Measurements from ENCODE around the gene SOX5.

Gene SOX5

GRCh38 chr12:23751641-23752040 lies 197.8 kb downstream of the SOX5 start:
- Histone ChIP-seq H3K36me3 (ENCODE audit: control insufficient read depth, insufficient read depth, low read length) (no peaks in the 10 kb centered on the region), H3K27me3 (replicated peaks; ENCODE audit: control insufficient read depth, insufficient read depth, low read length, poor library complexity, severe bottlenecking) (no peaks in the 10 kb centered on the region), H3K4me3 (ENCODE audit: insufficient read depth, low read depth, low read length, poor library complexity, severe bottlenecking) (no peak overlapping the region), H3K4me1 (ENCODE audit: control insufficient read depth, insufficient read depth, low read length, poor library complexity, severe bottlenecking) (no peaks in the 10 kb centered on the region), H3K27ac (ENCODE audit: insufficient read depth, low read length, poor library complexity, severe bottlenecking) (no peak overlapping the region), H3K9me3 (ENCODE audit: control insufficient read depth, low read length) (no peaks in the 10 kb centered on the region)
- DNase-seq: no peak

GRCh38 chr12:23750923-23751322 lies 198.5 kb downstream of the SOX5 start:
- Histone ChIP-seq H3K4me3 (ENCODE audit: insufficient read depth, low read depth, low read length, poor library complexity, severe bottlenecking) (no peak overlapping the region), H3K36me3 (ENCODE audit: control insufficient read depth, insufficient read depth, low read length) (no peaks in the 10 kb centered on the region), H3K9me3 (ENCODE audit: control insufficient read depth, low read length) (no peaks in the 10 kb centered on the region), H3K4me1 (ENCODE audit: control insufficient read depth, insufficient read depth, low read length, poor library complexity, severe bottlenecking) (no peaks in the 10 kb centered on the region), H3K27me3 (replicated peaks; ENCODE audit: control insufficient read depth, insufficient read depth, low read length, poor library complexity, severe bottlenecking) (no peaks in the 10 kb centered on the region), H3K27ac (ENCODE audit: insufficient read depth, low read length, poor library complexity, severe bottlenecking) (no peak overlapping the region)
- no peak for DNase-seq

GRCh38 chr12:23744696-23745095 lies 204.8 kb downstream of the SOX5 start:
- no peaks in the 10 kb centered on the region for H3K36me3 ChIP-seq (ENCODE audit: control insufficient read depth, insufficient read depth, low read length)
- no peak overlapping the region for H3K27ac ChIP-seq (ENCODE audit: insufficient read depth, low read length, poor library complexity, severe bottlenecking)
- no peaks in the 10 kb centered on the region for H3K9me3 ChIP-seq (ENCODE audit: control insufficient read depth, low read length)
- no peaks in the 10 kb centered on the region for H3K4me1 ChIP-seq (ENCODE audit: control insufficient read depth, insufficient read depth, low read length, poor library complexity, severe bottlenecking)
- no peak for DNase-seq
- H3K27me3 ChIP-seq (replicated peaks; ENCODE audit: control insufficient read depth, insufficient read depth, low read length, poor library complexity, severe bottlenecking): no peaks in the 10 kb centered on the region
- H3K4me3 ChIP-seq (ENCODE audit: insufficient read depth, low read depth, low read length, poor library complexity, severe bottlenecking): no peak overlapping the region

- DNase-seq: no peak
- Histone ChIP-seq H3K27ac (ENCODE audit: insufficient read depth, low read length, poor library complexity, severe bottlenecking) (no peak overlapping the region), H3K4me3 (ENCODE audit: insufficient read depth, low read depth, low read length, poor library complexity, severe bottlenecking) (no peak overlapping the region), H3K4me1 (ENCODE audit: control insufficient read depth, insufficient read depth, low read length, poor library complexity, severe bottlenecking) (no peaks in the 10 kb centered on the region), H3K9me3 (ENCODE audit: control insufficient read depth, low read length) (no peaks in the 10 kb centered on the region), H3K27me3 (replicated peaks; ENCODE audit: control insufficient read depth, insufficient read depth, low read length, poor library complexity, severe bottlenecking) (no peaks in the 10 kb centered on the region), H3K36me3 (ENCODE audit: control insufficient read depth, insufficient read depth, low read length) (no peaks in the 10 kb centered on the region)
These were observed 206.9 kb downstream of the SOX5 start for GRCh38 chr12:23742574-23742973.

DNA sequence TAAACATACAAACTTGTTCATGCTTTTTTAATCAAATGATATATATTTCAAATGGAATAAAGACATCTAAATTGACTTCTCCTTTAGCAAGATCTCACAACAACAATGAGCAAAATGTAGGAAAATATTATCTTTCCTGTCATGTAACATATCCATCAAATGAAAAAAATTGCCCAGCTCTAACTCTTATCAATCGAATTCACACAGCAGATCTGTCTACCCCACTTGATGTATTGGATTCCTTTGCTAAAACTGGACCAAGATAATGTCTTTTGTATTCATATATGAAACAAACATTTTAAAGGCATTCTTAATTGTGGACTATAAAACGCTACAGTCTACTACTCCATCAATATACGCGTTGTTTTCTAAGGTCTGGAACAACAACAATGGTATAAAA lies 218.0 kb downstream of the SOX5 start:
- no peaks in the 10 kb centered on the region for H3K4me1 ChIP-seq (ENCODE audit: control insufficient read depth, insufficient read depth, low read length, poor library complexity, severe bottlenecking)
- H3K27ac ChIP-seq (ENCODE audit: insufficient read depth, low read length, poor library complexity, severe bottlenecking): no peak overlapping the region
- DNase-seq: no peak
- H3K4me3 ChIP-seq (ENCODE audit: insufficient read depth, low read depth, low read length, poor library complexity, severe bottlenecking): no peak overlapping the region
- no peaks in the 10 kb centered on the region for H3K27me3 ChIP-seq (replicated peaks; ENCODE audit: control insufficient read depth, insufficient read depth, low read length, poor library complexity, severe bottlenecking)
- no peaks in the 10 kb centered on the region for H3K9me3 ChIP-seq (ENCODE audit: control insufficient read depth, low read length)
- no peaks in the 10 kb centered on the region for H3K36me3 ChIP-seq (ENCODE audit: control insufficient read depth, insufficient read depth, low read length)

GRCh38 chr12:23731035-23731434 lies 218.4 kb downstream of the SOX5 start:
- DNase-seq: no peak
- H3K4me1 ChIP-seq (ENCODE audit: control insufficient read depth, insufficient read depth, low read length, poor library complexity, severe bottlenecking): no peaks in the 10 kb centered on the region
- H3K9me3 ChIP-seq (ENCODE audit: control insufficient read depth, low read length): no peaks in the 10 kb centered on the region
- H3K27ac ChIP-seq (ENCODE audit: insufficient read depth, low read length, poor library complexity, severe bottlenecking): no peak overlapping the region
- no peaks in the 10 kb centered on the region for H3K27me3 ChIP-seq (replicated peaks; ENCODE audit: control insufficient read depth, insufficient read depth, low read length, poor library complexity, severe bottlenecking)
- H3K36me3 ChIP-seq (ENCODE audit: control insufficient read depth, insufficient read depth, low read length): no peaks in the 10 kb centered on the region
- no peak overlapping the region for H3K4me3 ChIP-seq (ENCODE audit: insufficient read depth, low read depth, low read length, poor library complexity, severe bottlenecking)

- H3K4me1 ChIP-seq (ENCODE audit: control insufficient read depth, insufficient read depth, low read length, poor library complexity, severe bottlenecking): no peaks in the 10 kb centered on the region
- no peaks in the 10 kb centered on the region for H3K27me3 ChIP-seq (replicated peaks; ENCODE audit: control insufficient read depth, insufficient read depth, low read length, poor library complexity, severe bottlenecking)
- no peak overlapping the region for H3K27ac ChIP-seq (ENCODE audit: insufficient read depth, low read length, poor library complexity, severe bottlenecking)
- no peaks in the 10 kb centered on the region for H3K36me3 ChIP-seq (ENCODE audit: control insufficient read depth, insufficient read depth, low read length)
- no peak overlapping the region for H3K4me3 ChIP-seq (ENCODE audit: insufficient read depth, low read depth, low read length, poor library complexity, severe bottlenecking)
- H3K9me3 ChIP-seq (ENCODE audit: control insufficient read depth, low read length): no peaks in the 10 kb centered on the region
- DNase-seq: no peak
These were observed 220.1 kb downstream of the SOX5 start for GRCh38 chr12:23729359-23729758.

GRCh38 chr12:23726646-23727045 lies 222.8 kb downstream of the SOX5 start:
- Histone ChIP-seq H3K27ac (ENCODE audit: insufficient read depth, low read length, poor library complexity, severe bottlenecking) (no peak overlapping the region), H3K4me1 (ENCODE audit: control insufficient read depth, insufficient read depth, low read length, poor library complexity, severe bottlenecking) (no peaks in the 10 kb centered on the region), H3K4me3 (ENCODE audit: insufficient read depth, low read depth, low read length, poor library complexity, severe bottlenecking) (no peak overlapping the region), H3K36me3 (ENCODE audit: control insufficient read depth, insufficient read depth, low read length) (no peaks in the 10 kb centered on the region), H3K9me3 (ENCODE audit: control insufficient read depth, low read length) (no peaks in the 10 kb centered on the region), H3K27me3 (replicated peaks; ENCODE audit: control insufficient read depth, insufficient read depth, low read length, poor library complexity, severe bottlenecking) (no peaks in the 10 kb centered on the region)
- DNase-seq: no peak

- H3K27me3 ChIP-seq (replicated peaks; ENCODE audit: control insufficient read depth, insufficient read depth, low read length, poor library complexity, severe bottlenecking): no peaks in the 10 kb centered on the region
- DNase-seq: no peak
- no peaks in the 10 kb centered on the region for H3K36me3 ChIP-seq (ENCODE audit: control insufficient read depth, insufficient read depth, low read length)
- H3K9me3 ChIP-seq (ENCODE audit: control insufficient read depth, low read length): no peaks in the 10 kb centered on the region
- H3K4me3 ChIP-seq (ENCODE audit: insufficient read depth, low read depth, low read length, poor library complexity, severe bottlenecking): no peak overlapping the region
- no peak overlapping the region for H3K27ac ChIP-seq (ENCODE audit: insufficient read depth, low read length, poor library complexity, severe bottlenecking)
- no peaks in the 10 kb centered on the region for H3K4me1 ChIP-seq (ENCODE audit: control insufficient read depth, insufficient read depth, low read length, poor library complexity, severe bottlenecking)
These were observed 226.8 kb downstream of the SOX5 start for GRCh38 chr12:23722655-23723054.

DNA sequence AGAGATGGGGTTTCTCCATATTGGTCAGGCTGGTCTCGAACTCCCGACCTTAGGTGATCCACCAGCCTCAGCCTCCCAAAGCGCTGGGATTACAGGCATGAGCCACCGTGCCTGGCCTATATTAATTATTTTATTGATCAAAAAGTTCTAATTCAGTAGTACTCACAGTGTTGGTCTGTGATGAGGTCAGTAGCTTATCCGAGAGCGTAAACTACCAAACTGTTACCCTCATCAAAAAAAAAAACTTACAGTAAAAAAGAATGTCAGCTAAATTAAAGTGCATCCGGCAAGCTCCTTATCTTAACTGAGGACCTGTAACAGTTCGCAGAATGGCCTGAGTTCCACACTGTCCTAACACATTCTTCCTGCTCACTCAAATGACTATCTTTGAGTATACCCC lies 228.2 kb downstream of the SOX5 start:
- no peaks in the 10 kb centered on the region for H3K9me3 ChIP-seq (ENCODE audit: control insufficient read depth, low read length)
- H3K4me1 ChIP-seq (ENCODE audit: control insufficient read depth, insufficient read depth, low read length, poor library complexity, severe bottlenecking): no peaks in the 10 kb centered on the region
- no peak for DNase-seq
- H3K36me3 ChIP-seq (ENCODE audit: control insufficient read depth, insufficient read depth, low read length): no peaks in the 10 kb centered on the region
- no peaks in the 10 kb centered on the region for H3K27me3 ChIP-seq (replicated peaks; ENCODE audit: control insufficient read depth, insufficient read depth, low read length, poor library complexity, severe bottlenecking)
- H3K4me3 ChIP-seq (ENCODE audit: insufficient read depth, low read depth, low read length, poor library complexity, severe bottlenecking): no peak overlapping the region
- no peak overlapping the region for H3K27ac ChIP-seq (ENCODE audit: insufficient read depth, low read length, poor library complexity, severe bottlenecking)

DNA sequence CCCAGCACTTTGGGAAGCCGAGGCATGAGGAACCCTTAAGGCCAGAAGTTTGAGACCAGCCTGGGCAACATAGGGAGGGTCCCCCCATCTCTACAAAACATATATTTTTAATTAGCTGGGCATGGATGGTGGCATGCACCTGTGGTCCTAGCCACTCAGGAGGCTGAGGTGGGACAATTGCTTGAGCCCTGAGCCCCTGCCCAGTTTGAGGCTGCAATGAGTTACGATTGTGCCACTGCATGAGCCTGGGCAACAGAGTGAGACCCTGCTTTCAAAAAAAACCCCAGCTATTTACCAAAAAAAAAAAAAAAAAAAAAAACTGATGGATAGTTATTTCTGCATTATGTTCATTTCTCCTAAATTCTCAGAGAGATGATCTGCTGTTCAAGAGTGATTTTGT lies 230.0 kb downstream of the SOX5 start:
- Histone ChIP-seq H3K36me3 (ENCODE audit: control insufficient read depth, insufficient read depth, low read length) (no peaks in the 10 kb centered on the region), H3K27me3 (replicated peaks; ENCODE audit: control insufficient read depth, insufficient read depth, low read length, poor library complexity, severe bottlenecking) (no peaks in the 10 kb centered on the region), H3K27ac (ENCODE audit: insufficient read depth, low read length, poor library complexity, severe bottlenecking) (no peak overlapping the region), H3K4me1 (ENCODE audit: control insufficient read depth, insufficient read depth, low read length, poor library complexity, severe bottlenecking) (no peaks in the 10 kb centered on the region), H3K4me3 (ENCODE audit: insufficient read depth, low read depth, low read length, poor library complexity, severe bottlenecking) (no peak overlapping the region), H3K9me3 (ENCODE audit: control insufficient read depth, low read length) (no peaks in the 10 kb centered on the region)
- DNase-seq: no peak
